ENCODE data around the gene PRDM13.
"Not testable (repeated sequence)": the region's sequence is repeated elsewhere in the genome, so short reads cannot be mapped to it uniquely, and the experiment has no call there.

The PRDM13 gene

GRCh38 chr6:99604166-99605073, 2.2 kb upstream of the PRDM13 start:
- no peak for DNase-seq

- DNase-seq: no peak
Observed at GRCh38 chr6:99605074-99605734, 1.4 kb upstream of the PRDM13 start.

- DNase-seq: no peak
Observed at GRCh38 chr6:99605911-99606655, 550 bp upstream of the PRDM13 start.

GRCh38 chr6:99607416-99608036, 893 bp downstream of the PRDM13 start:
- DNase-seq: no peak

- DNase-seq: no peak
Observed at GRCh38 chr6:99608059-99608885, 1.6 kb downstream of the PRDM13 start.

GRCh38 chr6:99608886-99609482, 2.4 kb downstream of the PRDM13 start:
- no peak for DNase-seq

- DNase-seq: no peak
Observed at GRCh38 chr6:99609905-99610489, 3.4 kb downstream of the PRDM13 start.

- DNase-seq: no peak
Observed at GRCh38 chr6:99611148-99611547, 4.5 kb downstream of the PRDM13 start.

GRCh38 chr6:99612551-99613408, 6.1 kb downstream of the PRDM13 start:
- no peak for DNase-seq

GRCh38 chr6:99613409-99613704, 6.7 kb downstream of the PRDM13 start:
- no peak for DNase-seq

- no peak for DNase-seq
Observed at GRCh38 chr6:99613705-99614429, 7.2 kb downstream of the PRDM13 start.

GRCh38 chr6:99614430-99615186, 8.0 kb downstream of the PRDM13 start:
- DNase-seq: no peak

GRCh38 chr6:99617131-99617530, 10.5 kb downstream of the PRDM13 start:
- no peak for DNase-seq

GRCh38 chr6:99618649-99619408, 12.2 kb downstream of the PRDM13 start:
- DNase-seq: no peak

GRCh38 chr6:99619409-99619762, 12.8 kb downstream of the PRDM13 start:
- no peak for DNase-seq

GRCh38 chr6:99622044-99622443, 15.4 kb downstream of the PRDM13 start:
- not testable (repeated sequence) for DNase-seq

GRCh38 chr6:99629293-99629692, 22.7 kb downstream of the PRDM13 start:
- DNase-seq: no peak

GRCh38 chr6:99637629-99638028, 31.0 kb downstream of the PRDM13 start:
- no peak for DNase-seq

All from NCI-H1417 treated with DMSO at 0.1 percent for 48 hours (cell line).